ENCODE measurements around the gene FRMD4A. TPM values are rescaled to one million over a fixed set of nuclear protein-coding genes. Genes with fewer than 3 reads are reported as not detected.

FRMD4A gene
- total RNA-seq, 1 experiment from 2014 or later = 18.3 TPM

DNA sequence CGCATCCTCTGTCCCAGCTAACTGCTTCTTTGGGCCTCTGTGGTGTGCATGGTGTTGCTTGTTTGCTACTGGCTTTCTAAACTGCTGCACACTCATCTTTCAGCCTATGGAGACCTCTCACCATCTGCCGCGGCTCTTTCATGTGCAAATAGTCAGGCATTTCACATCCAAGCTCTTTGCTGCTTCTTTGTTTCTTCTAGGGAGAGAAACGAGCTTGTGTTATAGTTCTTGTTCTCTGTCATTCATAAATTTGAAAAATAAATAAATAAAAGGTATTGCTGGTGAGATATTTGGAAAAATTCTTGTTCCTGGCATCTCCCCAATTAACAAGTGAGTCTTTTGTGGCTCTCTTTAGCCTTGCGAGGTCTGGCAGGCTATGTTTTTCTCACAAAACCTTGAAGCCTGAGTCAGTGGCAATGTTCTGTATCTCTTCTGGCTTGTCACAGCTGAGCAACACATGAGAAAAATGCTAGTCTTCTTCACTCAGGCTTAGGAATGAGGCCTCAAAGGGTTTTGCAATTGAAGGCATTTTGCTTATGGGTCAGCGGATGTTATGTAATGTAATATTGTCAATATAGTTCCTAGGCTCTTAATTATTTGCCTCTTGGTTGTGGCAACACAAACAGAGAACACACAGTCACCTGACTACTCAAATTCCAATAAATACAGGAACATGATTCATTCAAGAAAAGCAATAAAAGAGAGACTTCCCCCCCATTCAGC, 274.0 kb downstream of the FRMD4A start:
- peak overlapping the region; percentile 54 for H3K4me2 ChIP-seq
- CTCF ChIA-PET = no interaction called here

DNA sequence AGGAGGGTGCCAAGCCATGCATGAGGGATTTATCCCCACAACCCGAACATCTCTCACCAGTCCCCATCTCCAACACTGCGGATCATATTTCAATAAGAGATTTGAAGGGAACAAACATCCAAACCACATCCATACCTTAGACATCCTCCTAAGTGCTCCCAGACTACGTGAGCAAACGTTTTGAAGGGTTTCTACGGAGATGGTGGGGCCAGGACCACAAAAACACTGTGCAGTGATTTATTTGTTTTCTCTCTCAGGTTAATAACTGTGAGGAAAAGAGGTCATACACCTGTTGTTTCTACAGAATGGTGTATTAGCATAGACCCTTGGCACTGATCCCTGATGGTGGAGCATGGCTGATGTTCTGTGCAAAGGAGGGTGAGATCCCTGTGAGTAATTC, 277.8 kb downstream of the FRMD4A start:
- H3F3A ChIP-seq (ENCODE audit: insufficient read depth, low read depth) = peaks cover 20% of the 10 kb centered on the region; the same call in 1 of the 2 replicates
- no peaks in the 10 kb centered on the region for H3K79me2 ChIP-seq (ENCODE audit: low read depth)
- H3K27me3 ChIP-seq (ENCODE audit: insufficient read depth, low read depth) = no peaks in the 10 kb centered on the region
- intact Hi-C loops (cut with micrococcal nuclease; ENCODE audit: unreplicated experiment) = no loop called here
- peaks cover 28% of the 10 kb centered on the region for H3K4me1 ChIP-seq (replicated peaks; ENCODE audit: insufficient read depth)
- TF ChIP-seq, protein P1, sequence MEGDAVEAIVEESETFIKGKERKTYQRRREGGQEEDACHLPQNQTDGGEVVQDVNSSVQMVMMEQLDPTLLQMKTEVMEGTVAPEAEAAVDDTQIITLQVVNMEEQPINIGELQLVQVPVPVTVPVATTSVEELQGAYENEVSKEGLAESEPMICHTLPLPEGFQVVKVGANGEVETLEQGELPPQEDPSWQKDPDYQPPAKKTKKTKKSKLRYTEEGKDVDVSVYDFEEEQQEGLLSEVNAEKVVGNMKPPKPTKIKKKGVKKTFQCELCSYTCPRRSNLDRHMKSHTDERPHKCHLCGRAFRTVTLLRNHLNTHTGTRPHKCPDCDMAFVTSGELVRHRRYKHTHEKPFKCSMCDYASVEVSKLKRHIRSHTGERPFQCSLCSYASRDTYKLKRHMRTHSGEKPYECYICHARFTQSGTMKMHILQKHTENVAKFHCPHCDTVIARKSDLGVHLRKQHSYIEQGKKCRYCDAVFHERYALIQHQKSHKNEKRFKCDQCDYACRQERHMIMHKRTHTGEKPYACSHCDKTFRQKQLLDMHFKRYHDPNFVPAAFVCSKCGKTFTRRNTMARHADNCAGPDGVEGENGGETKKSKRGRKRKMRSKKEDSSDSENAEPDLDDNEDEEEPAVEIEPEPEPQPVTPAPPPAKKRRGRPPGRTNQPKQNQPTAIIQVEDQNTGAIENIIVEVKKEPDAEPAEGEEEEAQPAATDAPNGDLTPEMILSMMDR (conservative IDR thresholded peaks at IDR 0.05) = no peak
- no peak for TF ChIP-seq EZH2 (IDR thresholded peaks at IDR 0.05; ENCODE audit: low read depth)
- no peaks in the 10 kb centered on the region for H3K36me3 ChIP-seq (ENCODE audit: low read depth)
- peak in 1 of 2 experiments; percentile 67 for DNase-seq
- no peaks in the 10 kb centered on the region for H4K20me1 ChIP-seq (ENCODE audit: insufficient read depth)
- no peak overlapping the region for H2AFZ ChIP-seq
- no peak overlapping the region for H3K4me3 ChIP-seq
- H3K9me3 ChIP-seq (ENCODE audit: insufficient read depth, low read depth) = no peaks in the 10 kb centered on the region
- no TSS peak for BruUV-seq (replicated peaks)
- CTCF ChIA-PET = no interaction called here
- no peak overlapping the region for H3K27ac ChIP-seq
- H3K4me2 ChIP-seq = no peak overlapping the region
- H3K9me2 ChIP-seq (ENCODE audit: insufficient read depth) = no peaks in the 10 kb centered on the region
- POLR2A ChIA-PET (ENCODE audit: unreplicated experiment) = no interaction called here

More for the DNA sequence above, 274.0 kb downstream of the FRMD4A start:
- no peak for TF ChIP-seq EZH2 (IDR thresholded peaks at IDR 0.05; ENCODE audit: low read depth)
- TF ChIP-seq, protein P1 (conservative IDR thresholded peaks at IDR 0.05) = no peak
- Histone ChIP-seq H3K4me3 (no peak overlapping the region), H3K9me2 (ENCODE audit: insufficient read depth) (no peaks in the 10 kb centered on the region), H3K27me3 (ENCODE audit: insufficient read depth, low read depth) (no peaks in the 10 kb centered on the region), H4K20me1 (ENCODE audit: insufficient read depth) (no peaks in the 10 kb centered on the region), H3F3A (ENCODE audit: insufficient read depth, low read depth) (peaks cover 20% of the 10 kb centered on the region; the same call in 1 of the 2 replicates), H3K79me2 (ENCODE audit: low read depth) (no peaks in the 10 kb centered on the region), H2AFZ (no peak overlapping the region), H3K4me1 (replicated peaks; ENCODE audit: insufficient read depth) (peaks cover 21% of the 10 kb centered on the region), H3K27ac (peak overlapping the region; percentile 72), H3K9me3 (ENCODE audit: insufficient read depth, low read depth) (no peaks in the 10 kb centered on the region), H3K36me3 (ENCODE audit: low read depth) (no peaks in the 10 kb centered on the region)
- no TSS peak for BruUV-seq (replicated peaks)
- DNase-seq = peak in 1 of 2 experiments; percentile 93
- POLR2A ChIA-PET (ENCODE audit: unreplicated experiment) = interaction anchor here (0.6 kb wide), 1 partner anchor 147 kb away, joined by 10 read pairs; no protein-coding TSS in a partner anchor
- intact Hi-C loops (cut with micrococcal nuclease; ENCODE audit: unreplicated experiment) = no loop called here

GRCh38 chr10:14050598-14050997, 280.1 kb downstream of the FRMD4A start:
- H3K9me3 ChIP-seq (ENCODE audit: insufficient read depth, low read depth) = no peaks in the 10 kb centered on the region
- TF ChIP-seq, protein P1 (conservative IDR thresholded peaks at IDR 0.05) = no peak
- no peak for TF ChIP-seq EZH2 (IDR thresholded peaks at IDR 0.05; ENCODE audit: low read depth)
- intact Hi-C loops (cut with micrococcal nuclease; ENCODE audit: unreplicated experiment) = no loop called here
- H3K79me2 ChIP-seq (ENCODE audit: low read depth) = no peaks in the 10 kb centered on the region
- ChIA-PET CTCF (no interaction called here), POLR2A (ENCODE audit: unreplicated experiment) (no interaction called here)
- H3K9me2 ChIP-seq (ENCODE audit: insufficient read depth) = no peaks in the 10 kb centered on the region
- BruUV-seq (replicated peaks) = no TSS peak
- no peak overlapping the region for H3K27ac ChIP-seq
- no peaks in the 10 kb centered on the region for H3K27me3 ChIP-seq (ENCODE audit: insufficient read depth, low read depth)
- DNase-seq = no peak
- H3K36me3 ChIP-seq (ENCODE audit: low read depth) = no peaks in the 10 kb centered on the region
- no peaks in the 10 kb centered on the region for H3F3A ChIP-seq (ENCODE audit: insufficient read depth, low read depth)
- no peak overlapping the region for H2AFZ ChIP-seq
- no peak overlapping the region for H3K4me2 ChIP-seq
- no peaks in the 10 kb centered on the region for H4K20me1 ChIP-seq (ENCODE audit: insufficient read depth)
- no peak overlapping the region for H3K4me3 ChIP-seq
- 0 out of 2 replicates have a peak, but pooled peaks cover 7% of the 10 kb centered on the region for H3K4me1 ChIP-seq (replicated peaks; ENCODE audit: insufficient read depth)
